Adrenal gland (tissue), 5 donors: Measurements from ENCODE around the gene ICAM4.

Experiments used
- CTCF ChIP-seq, 6 experiments: fragments of 450-650 bp in 4 of 6; fragments of 200-600 bp in 2 of 6; sonication (generic) in 1 of 6; IDR thresholded peaks; 1 replicate in 5 of 6; 2 replicates in 1 of 6; pipeline versions ENCODE4 v1.5.1 to v1.8.0; 2016 to 2021; ENCODE audit warnings: antibody characterized with exemption in 6 of 6, mild to moderate bottlenecking in 2 of 6, moderate library complexity in 1 of 6
- POLR2A ChIP-seq, 2 donors: fragments of 450-650 bp; IDR thresholded peaks; one replicate each; pipeline ENCODE4 v1.6.1; 2017; ENCODE audit warnings: antibody characterized with exemption in 2 of 2, mild to moderate bottlenecking in 2 of 2, moderate library complexity in 1 of 2
- donor health status: DM: no; HTN: no; CAD: no.

GRCh38 chr19:10317857-10318462 lies 31.2 kb downstream of the ICAM4 start:
- TF ChIP-seq CTCF (IDR thresholded peaks at IDR 0.05): no peak
- no peak for TF ChIP-seq POLR2A (IDR thresholded peaks at IDR 0.05)
